KOPT-K1 (cell line): ENCODE measurements around the gene RIBC1.
"Not testable (repeated sequence)": the region's sequence is repeated elsewhere in the genome, so short reads cannot be mapped to it uniquely, and the experiment has no call there.

ENCODE experiments used
- H3K27ac ChIP-seq: fragments of 200-600 bp; sonication (generic); 2 replicates; pipeline ENCODE4 v1.5.1; 2016; ENCODE audit warnings: antibody characterized with exemption, mild to moderate bottlenecking, low read depth, low read length; ENCODE audit not compliant: poor library complexity, severe bottlenecking
- H3K36me3 ChIP-seq: fragments of 200-600 bp; sonication (generic); 2 replicates; pipeline ENCODE4 v1.5.1; 2017; ENCODE audit warnings: antibody characterized with exemption, mild to moderate bottlenecking, low read length, moderate library complexity; ENCODE audit not compliant: insufficient read depth
- H3K9me3 ChIP-seq: fragments of 200-600 bp; sonication (generic); 2 replicates; pipeline ENCODE4 v1.5.1; 2017; ENCODE audit warnings: antibody characterized with exemption, low read length, mild to moderate bottlenecking; ENCODE audit not compliant: insufficient read depth, poor library complexity, severe bottlenecking

The RIBC1 gene

DNA sequence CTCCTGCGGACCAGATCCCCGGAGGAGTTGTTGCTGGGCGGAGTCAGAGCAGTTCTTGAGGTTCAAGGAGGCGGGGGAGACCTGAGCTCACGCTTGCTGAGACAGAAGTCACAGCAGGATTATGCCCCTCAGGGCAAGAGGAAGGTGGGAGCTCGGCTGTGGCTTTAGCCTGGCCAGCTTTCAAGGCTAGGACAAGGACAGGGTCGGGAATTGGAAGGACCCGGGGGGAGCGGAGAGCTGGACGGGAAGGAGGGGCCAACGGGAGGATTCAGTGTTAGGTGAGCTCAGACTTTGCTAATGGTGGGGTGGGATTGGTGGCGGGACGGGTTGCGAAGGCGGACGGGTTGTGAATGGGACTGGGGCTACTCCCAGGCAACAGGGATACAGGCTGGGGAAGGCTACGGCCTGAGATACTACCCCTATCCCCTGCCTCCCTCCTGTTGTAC, at the start of gene RIBC1:
TSS of gene RIBC1 (plus strand) at position 13 of the 446 bp plus-strand sequence. CDS start 3,404 bp downstream, outside the sequence.
- Histone ChIP-seq H3K36me3 (peaks cover 9% of the 10 kb centered on the region), H3K27ac (peak within 1 kb of the TSS; percentile 94), H3K9me3 (no peaks in the 10 kb centered on the region)

DNA sequence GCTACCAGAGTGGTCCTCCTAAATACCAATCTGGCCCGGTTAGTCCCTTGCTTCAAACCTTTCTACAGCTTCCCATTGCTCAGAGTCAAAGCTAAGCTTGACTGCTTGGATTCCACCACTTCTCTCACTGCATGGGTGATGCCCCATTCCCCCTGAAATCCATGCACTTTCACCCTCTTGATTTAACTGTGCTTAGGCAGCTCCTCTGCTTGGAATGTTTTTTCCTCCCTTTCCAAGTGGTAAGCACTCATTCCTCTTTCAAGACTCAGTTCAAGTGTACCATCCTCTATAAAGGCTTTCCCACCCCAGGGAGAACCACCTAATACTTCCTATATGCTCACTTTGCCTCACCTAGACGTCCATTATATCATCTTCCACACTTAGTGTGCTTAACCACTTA, 49.4 kb upstream of the RIBC1 start:
- Histone ChIP-seq H3K27ac (no peak overlapping the region), H3K9me3 (no peaks in the 10 kb centered on the region), H3K36me3 (peaks cover 31% of the 10 kb centered on the region)

DNA sequence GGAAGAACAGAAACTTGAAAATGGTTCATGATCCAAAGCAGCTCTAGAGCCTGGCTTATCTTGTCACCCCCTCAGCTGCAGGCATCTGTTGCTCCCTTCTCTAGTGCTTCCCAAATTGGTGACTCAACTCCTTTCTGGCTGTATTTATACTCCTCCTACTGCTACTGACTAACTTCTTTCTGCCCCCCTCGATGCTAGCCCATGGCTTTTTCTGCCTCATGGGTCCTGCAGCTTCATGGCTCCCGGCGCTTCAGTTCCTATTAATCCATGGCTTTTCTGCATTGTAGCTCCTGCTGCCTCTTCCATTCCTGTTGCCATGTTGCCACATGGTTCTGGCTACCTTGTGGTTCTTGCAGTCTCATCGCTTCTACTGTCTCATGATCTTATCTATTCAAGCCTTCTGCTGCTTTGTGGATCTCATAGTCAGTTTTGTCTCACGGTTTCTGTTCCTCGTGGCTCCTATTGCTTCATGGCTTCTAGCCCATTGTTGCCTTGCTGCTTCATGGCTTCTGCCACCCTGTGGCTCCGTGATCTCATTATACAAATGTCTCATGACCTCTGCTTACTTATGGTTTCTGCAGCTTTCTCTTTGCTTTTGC, 48.4 kb upstream of the RIBC1 start:
- Histone ChIP-seq H3K27ac (no peak overlapping the region), H3K36me3 (peaks cover 42% of the 10 kb centered on the region), H3K9me3 (no peaks in the 10 kb centered on the region)

DNA sequence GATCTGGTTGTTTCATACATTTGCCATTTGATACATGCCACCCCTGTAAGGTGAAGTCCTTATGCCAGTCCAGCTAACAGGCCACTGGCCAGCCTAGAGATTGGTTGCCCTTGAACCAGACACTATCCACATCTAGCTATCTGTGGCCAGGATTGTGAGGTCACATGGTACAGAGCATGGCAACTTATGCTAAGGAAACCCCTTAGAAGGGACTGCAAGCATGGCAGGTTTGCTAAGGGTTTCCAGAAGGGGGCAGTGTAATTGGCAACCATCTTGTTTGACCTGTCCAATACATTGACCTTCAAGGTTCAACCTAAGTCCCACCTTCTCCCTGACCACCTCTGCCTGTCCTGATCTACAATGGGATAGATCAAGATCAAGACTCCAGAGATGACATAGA, 47.8 kb upstream of the RIBC1 start:
- H3K36me3 ChIP-seq, result peaks cover 48% of the 10 kb centered on the region
- H3K9me3 ChIP-seq, result no peaks in the 10 kb centered on the region
- H3K27ac ChIP-seq, result no peak overlapping the region

DNA sequence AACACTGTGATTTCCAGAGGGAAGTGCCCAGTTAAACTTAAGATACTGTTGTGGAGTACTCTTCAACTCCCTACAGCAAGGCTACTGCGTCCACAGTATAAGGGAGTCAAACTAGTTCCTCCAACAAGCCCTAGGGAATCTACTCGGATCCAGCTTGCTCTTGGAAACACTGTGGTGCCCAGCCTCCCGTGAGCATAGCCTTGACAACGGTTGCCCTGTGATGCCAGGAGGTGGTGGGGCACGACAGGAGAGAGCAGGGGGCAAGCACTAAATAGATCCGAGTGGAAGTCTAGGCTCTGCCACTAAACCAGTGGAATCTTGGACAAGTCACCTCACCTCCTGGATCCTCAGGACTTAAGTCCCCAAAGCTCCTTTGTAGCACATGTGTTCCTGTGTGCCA, 45.8 kb upstream of the RIBC1 start:
- H3K9me3 ChIP-seq, result no peaks in the 10 kb centered on the region
- H3K36me3 ChIP-seq, result peaks cover 67% of the 10 kb centered on the region
- no peak overlapping the region for H3K27ac ChIP-seq

DNA sequence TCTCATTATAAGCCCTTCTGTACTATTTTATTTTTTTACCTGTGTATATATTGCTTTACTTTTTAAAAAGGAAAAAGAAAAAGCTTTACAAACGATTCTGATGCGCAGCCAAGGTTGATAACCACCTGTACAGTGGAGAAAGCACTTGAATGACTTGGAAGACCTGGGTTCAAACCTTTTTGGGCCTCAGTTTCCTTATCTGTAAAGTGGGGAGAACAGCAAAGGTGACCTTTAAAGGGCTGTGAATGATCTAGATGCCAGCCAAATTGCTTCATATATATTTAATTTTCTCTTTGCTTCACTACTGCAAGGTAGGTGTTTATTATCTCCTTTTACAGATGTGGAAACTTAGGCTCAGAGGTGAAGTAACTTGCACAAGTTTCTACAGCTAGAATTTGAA, 45.2 kb upstream of the RIBC1 start:
- Histone ChIP-seq H3K27ac (no peak overlapping the region), H3K9me3 (no peaks in the 10 kb centered on the region), H3K36me3 (peaks cover 73% of the 10 kb centered on the region)

DNA sequence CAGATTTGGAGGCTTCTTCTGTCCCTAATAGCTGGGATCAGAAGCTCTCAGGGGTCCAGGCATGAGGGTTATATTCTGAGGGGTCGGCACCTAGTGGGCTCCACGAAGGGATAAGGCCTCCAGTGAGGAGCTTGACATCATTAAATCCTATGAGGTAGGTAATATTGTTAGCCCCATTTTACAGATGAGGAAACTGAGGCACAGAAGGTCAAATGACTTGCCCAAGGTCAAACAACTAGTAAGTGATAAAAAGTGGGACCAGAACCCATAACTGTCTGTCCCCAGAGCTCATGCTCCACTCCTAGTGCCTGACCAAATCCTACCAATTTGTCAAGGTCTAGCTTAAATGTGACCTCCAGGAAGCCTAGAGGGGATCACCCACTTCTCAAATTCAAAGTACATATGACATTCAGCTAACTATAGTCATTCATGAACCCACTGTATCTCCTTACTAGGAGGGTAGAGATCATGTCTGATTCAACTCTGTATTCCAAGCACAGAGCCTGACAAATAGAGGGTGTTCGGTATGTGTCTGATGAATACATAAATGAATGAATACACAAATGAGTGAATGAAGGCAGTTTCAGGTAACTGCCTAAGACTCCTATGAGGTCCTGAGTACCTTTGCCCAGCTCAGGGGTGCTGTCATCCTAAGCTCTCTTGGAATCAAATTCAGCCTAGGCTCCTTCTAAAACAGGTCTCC, 43.5 kb upstream of the RIBC1 start:
- no peak overlapping the region for H3K27ac ChIP-seq
- peaks cover 90% of the 10 kb centered on the region for H3K36me3 ChIP-seq
- no peaks in the 10 kb centered on the region for H3K9me3 ChIP-seq

DNA sequence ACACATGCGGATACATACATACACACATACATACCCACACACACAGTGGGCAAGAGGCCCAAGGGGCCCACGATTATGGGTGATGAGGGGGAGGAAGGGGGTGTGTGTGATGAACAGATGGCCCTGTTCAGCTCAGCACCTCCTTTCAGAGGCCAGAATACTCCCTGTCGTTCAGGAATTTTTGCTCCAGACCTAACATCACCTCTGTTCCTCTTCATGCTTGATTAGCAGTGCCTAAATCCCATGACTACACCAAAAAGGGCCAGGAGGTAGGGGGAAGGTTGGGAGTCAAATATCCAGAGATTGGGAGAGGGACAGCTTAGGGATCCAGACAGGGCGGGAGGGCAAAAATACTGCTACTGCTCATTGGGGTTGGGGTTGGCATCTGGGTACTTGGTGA, 42.9 kb upstream of the RIBC1 start:
- Histone ChIP-seq H3K36me3 (peaks cover 96% of the 10 kb centered on the region), H3K27ac (no peak overlapping the region), H3K9me3 (no peaks in the 10 kb centered on the region)

DNA sequence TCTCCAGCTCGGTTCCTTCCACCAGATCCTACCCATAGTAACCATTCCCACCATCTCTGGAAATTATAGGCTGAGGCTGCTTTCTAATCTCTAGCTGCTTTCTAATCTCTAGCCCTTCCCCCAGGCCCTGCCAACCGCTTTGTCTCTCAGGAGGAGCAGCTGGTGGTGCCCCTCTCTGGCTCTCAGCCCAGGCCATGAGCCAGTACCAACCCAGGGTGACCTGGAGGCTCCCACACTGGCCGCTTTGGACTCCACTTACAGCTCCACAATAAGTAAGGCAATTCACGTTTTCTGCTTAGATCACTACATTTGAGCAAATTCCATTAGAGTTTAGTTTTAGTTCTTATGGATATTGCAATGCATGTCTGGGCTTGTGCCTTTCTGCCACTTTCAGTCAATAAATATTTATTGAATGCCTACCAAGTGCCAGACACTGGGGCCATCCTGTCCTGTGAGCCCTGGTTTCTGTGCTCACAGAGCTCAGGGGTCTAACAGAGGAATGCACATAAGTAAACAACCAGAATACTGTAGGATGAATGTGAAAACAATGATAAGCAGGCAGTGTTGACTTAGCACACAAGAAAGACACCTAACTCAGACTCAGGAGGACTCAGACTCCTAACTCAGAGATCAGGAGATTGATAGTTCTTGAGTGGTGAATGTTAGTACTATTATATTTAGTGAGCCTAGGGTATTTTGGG, 39.1 kb upstream of the RIBC1 start:
- no peak overlapping the region for H3K27ac ChIP-seq
- no peaks in the 10 kb centered on the region for H3K9me3 ChIP-seq
- peaks cover 97% of the 10 kb centered on the region for H3K36me3 ChIP-seq

DNA sequence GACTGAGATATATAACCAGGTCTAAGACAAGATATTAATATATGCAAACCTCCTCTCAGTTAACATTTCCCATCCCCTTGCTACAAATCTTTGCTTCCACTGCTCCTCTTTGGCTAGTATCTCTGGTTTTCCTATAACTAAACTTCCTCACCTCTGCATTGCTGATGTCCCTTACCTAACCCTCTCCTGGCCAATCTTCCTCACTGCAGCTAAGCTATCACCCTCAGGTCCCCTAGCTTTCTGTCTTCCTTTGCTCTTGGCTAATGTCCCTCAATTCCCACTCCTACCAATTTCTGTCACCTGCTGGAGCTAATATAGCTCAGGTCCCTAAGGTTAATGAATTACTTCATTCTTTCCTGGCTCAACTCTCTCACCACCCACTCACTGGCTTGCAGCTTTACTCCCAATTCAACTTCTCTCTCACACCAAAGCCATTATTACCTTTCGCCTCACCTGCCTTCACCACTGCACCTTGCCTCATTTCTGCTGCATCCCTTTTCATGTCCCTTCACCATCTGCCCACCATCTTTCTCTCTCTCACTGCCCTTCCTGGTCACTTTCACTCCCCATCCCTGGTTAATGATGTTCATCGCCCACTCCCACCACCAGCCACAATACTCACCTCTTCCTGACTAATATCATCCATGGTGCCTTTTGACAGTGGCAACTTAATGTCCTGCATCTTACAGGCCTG, 26.9 kb upstream of the RIBC1 start:
- H3K9me3 ChIP-seq, result no peaks in the 10 kb centered on the region
- peaks cover 91% of the 10 kb centered on the region for H3K36me3 ChIP-seq

DNA sequence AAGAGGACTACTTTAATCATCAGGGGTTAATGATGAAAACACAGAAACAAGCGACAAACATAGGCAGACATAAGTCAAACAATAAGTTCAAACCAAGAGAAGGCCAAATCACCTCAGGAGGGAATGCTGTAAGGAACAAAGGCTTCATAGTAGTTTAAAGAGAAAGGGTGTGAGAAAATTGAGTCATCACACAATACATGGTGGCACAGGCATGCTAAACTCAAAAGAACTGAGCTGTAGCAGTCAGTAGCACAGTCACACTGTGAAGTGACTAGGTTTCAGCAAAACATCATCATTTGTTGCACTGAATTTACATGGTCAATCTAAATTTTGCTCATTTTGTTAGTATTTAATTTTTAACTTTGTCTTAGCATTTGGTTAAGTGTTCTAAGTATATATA, 24.5 kb upstream of the RIBC1 start:
- H3K27ac ChIP-seq, result no peak overlapping the region

More for the DNA sequence above, 26.9 kb upstream of the RIBC1 start:
- no peak overlapping the region for H3K27ac ChIP-seq

DNA sequence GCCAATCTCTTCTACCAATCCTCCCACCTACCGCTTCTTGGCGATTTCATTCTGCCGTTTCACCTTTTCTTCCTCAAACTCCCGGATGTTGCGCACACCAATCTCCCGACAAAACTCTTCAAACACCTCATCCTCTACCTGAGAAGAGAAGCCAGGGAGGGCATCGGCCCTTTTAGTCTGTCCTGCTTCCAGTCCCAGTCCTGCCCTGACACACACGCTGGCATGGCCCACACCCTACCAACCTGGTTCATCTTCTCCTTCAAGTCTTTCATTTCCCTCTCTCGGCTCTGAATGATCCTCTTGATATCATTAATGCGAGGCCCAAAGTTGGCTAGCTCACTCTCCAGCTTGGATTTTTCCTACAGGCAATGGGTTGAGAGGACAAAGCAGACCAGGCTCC, 19.1 kb upstream of the RIBC1 start:
- Histone ChIP-seq H3K9me3 (no peaks in the 10 kb centered on the region), H3K27ac (no peak overlapping the region), H3K36me3 (peaks cover 97% of the 10 kb centered on the region)

More for the DNA sequence above, 24.5 kb upstream of the RIBC1 start:
- peaks cover 96% of the 10 kb centered on the region for H3K36me3 ChIP-seq
- no peaks in the 10 kb centered on the region for H3K9me3 ChIP-seq

DNA sequence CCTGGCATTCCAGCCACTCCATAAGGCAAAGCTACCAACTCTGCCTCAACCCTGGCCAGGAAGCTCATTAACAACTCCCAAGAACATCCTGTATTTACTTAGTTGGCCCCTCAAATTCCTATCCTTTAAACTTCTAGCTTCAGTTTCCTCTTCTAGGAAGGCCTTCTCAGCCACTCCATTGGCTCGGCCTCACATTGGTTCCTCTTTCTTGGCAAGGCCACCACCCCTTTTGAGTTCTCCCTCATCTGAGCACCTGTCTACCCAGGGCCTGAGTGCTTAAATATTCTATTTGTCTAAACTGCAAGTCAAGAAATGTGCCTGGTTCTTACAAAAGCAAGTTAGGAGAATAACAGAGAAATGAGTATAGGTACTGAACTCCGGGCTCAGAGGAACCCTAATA, 10.2 kb upstream of the RIBC1 start:
- Histone ChIP-seq H3K9me3 (no peaks in the 10 kb centered on the region), H3K27ac (no peak overlapping the region), H3K36me3 (peaks cover 87% of the 10 kb centered on the region)

DNA sequence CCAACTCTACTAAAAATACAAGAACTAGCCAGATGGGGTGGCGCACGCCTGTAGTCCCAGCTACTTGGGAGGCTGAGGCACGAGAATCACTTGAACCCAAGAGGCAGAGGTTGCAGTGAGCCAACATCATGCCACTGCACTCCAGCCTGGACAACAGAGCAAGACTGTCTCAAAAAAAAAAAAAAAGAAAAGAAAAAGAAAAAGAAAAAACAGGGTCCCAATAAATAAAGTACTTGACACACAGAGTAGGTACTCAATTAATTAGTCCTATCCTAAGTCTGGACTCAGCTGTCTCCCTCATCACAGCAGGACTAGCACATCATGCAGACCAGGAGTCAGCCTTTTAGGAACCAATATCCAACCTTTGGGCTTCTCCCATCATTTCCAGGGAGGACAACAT, 2.3 kb upstream of the RIBC1 start:
- H3K9me3 ChIP-seq, H3K27ac ChIP-seq: not testable (repeated sequence)
- H3K36me3 ChIP-seq, result peaks cover 22% of the 10 kb centered on the region

DNA sequence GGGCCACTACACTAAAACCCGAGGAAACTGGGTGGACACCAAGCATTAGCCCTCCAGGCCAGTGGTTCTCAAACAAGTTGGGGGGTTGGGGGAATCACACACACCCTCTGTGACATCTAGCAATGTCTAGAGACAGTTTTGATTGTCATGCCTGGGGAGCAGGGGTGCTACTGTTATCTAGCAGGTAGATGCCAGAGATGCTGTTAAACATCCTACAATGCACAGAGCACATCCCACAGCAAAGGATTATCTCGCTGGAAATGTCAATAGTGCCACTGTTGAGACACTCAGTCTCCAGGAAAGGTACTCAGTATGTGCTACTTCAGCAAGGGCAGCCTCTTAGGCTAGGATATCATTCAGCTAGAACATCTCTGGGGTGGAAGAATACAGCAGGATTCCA, 1.5 kb upstream of the RIBC1 start:
- Histone ChIP-seq H3K27ac (peak overlapping the region; percentile 94), H3K9me3 (no peaks in the 10 kb centered on the region), H3K36me3 (peaks cover 20% of the 10 kb centered on the region)
